Stimulated activated CD8-positive, alpha-beta memory T cell treated with anti-CD3 and anti-CD28 coated beads, Interleukin-2, amount 100 ng/mL, for 1 hour (primary cell): ENCODE data around the gene SCD5.

ENCODE experiments used
- DNase-seq, 2 donors: peaks; one replicate each; pipeline ENCODE4 v3.0.0-alpha.2; 2020; ENCODE audit warnings: low read depth in 2 of 2

SCD5 gene

DNA sequence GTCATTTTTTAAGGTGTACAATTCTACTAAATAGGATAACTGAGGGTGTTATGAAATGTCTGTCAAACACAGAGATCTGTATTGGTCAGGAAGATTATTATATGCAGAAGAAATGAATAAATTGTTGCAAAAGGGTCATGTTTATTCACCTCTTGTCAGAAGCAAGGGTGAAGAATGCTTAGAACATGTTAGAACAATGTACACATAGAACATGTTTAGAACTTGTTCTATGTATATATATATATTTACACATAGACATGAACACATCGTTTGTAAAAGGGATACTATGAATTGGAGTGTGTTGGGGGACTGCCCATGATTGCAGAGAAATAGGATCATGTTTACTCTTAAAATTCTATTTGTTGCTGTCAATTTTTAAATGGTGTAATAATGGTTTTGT, 208.8 kb downstream of the SCD5 start:
- DNase-seq, result no peak

DNA sequence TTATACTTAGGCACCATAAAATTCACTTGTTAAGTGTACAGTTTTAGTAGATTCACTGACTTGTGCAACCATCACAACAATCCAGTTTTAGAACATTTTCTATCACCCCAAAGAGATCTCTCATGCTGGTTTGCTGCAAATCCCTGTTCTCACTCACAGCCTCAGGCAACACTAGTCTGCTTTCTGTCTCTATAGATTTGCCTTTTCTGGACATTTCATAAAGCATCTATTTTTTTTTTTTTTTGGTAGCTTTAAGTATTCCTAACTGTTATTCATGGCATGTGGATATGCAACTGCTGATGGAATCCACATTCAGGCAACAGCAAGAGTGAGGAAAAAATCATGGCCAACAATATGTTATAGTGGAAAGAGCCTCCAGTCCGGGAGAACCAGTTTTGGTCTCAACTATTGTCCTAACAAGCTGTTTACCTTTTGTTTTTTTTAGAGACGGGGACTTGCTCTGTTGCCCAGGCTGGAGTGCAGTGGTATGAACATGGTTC, 209.8 kb downstream of the SCD5 start:
- DNase-seq, result no peak

DNA sequence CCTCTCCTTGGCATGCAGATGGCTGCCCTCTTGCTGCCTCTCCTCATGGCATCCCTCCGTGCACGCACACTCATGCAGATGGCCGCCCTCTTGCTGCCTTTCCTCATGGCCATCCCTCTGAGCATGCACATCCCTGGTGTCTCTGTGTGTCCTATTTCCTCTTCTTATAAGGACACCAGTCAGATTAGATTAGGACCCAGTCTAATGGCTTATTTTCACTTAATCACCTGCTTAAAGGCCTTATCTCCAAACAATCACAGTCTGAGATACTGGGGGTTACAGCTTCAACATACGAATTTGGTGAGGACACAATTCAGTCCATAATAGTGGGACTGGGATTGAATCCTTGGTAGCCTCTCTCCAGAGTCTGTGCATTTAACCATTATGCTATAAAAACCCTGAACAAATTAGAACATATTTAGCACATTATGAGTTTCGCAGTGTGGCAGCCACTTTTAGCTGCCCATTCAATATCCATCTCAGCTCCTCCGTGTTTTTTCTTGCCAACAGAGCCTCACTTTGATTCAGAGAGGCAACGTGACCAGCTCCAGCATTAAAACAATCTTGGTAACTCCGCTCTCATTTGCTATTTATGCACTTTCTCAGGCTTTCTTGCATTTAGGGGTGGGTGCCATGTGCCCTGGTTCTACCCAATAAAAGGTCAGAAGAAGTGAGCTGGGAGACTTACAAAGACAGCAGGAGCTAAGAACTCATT, 210.6 kb downstream of the SCD5 start:
- DNase-seq, result no peak

DNA sequence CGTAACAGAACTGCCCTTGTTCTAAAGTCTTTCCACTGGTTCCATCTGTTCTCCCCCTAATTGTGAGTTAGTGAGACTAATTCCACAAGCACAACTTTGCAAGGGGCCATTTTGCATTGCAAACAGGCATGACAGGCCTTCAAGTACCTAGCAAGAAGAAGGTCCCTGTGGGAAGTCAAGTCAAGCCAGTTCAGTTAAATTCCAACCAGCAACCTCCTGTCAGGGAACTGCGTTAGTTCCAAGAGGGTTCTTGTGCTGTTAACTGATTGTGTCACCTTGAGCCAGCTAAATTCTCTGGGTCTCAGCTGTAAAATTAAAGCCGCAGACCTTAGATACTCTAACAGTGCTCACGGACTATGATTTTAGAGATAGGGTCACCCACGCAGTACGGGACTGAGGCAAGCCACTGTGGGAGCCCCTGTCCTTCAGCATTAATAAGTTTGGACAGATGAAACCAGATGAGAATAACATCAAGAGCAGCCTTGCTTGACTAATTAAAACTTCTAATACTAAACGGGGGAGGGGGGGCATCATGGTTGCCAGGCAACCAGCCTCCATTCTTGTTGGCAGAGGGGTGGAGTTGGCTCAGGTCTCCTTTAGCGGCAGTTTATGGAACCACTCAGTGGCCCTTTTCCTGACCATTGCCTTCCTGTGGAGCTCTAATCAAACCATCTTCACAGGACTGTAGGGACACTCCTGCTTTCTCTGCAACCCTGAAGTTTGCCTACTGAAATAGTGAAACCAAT, 212.7 kb downstream of the SCD5 start:
- DNase-seq, result no peak

DNA sequence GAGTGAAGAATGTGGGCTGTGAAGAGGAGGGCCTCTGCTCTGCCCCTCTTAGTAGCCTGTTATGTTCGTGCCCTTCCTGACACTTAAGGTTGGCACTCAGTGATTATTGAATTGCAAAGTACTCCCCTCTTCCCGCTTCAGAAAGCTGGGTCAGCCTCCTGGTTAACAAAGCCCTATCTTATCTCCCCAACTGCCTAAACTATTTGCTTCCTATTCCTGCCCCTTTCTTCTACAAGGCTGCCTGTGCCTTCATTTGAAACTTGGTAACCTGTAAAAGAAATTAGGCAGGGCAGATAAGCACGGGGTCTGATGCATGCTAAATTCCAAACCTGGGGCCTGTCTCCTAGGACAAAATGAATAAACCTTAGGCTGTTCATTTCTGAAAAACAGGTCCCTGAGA, 213.7 kb downstream of the SCD5 start:
- DNase-seq, result no peak

DNA sequence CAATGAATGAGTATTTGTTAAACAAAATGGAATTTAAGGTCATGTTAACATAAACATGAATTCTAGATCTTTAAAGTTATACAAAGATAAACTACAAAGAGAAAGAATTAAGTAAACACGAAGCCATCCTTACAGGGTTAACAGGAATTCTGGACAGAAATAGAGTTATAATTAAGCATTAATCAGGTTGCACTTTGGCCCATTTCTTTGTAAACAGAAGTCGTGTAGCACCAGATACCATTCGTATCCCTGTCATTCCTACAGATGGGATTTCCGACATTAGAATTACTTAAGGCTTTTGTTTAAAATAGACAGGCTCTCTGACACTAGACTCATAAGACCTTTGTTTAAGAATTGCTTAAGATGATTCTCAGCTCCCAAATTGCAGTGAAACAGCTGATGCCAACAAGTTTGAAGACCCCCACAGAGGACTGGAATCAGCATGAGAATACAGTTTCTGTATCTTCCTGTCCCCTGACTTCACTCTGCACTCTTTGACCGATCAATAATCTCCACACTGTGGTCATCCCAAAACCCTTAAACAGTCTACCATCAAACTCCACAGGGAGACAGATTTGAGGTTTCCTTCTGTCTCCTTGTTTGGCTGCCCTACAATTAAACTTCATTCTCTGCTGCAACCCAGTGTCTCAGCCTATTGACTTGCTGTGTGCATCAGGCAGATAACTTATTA, 214.6 kb downstream of the SCD5 start:
- DNase-seq, result no peak

DNA sequence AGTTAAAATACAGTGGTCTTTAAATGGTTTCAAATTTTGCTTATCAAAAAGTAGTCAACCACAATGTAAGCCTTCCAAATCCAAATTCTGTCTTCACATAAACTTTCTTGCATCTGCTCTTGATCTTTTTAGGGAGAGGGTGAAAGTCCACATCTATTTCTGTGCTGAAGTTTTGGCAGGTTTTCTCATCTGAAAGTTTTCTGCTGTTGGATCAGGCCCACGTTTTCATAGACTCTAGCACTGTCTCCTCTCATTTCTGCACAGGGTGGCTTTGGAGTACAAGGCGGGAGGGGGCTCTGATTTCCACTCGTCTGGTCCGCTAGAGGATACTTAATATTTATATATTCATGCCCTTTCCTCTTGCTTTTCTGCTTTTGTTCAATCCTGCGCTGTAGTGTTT, 218.7 kb downstream of the SCD5 start:
- DNase-seq, result no peak
